NCI-H2196 treated with DMSO at 0.1 percent for 48 hours (cell line): ENCODE data around the gene LRRTM3.

ENCODE experiments used
- DNase-seq: peaks from one replicate; lab custom pipeline; 2025; ENCODE audit not compliant: unreplicated experiment; lab: John Stamatoyannopoulos, UW

LRRTM3 gene

DNA sequence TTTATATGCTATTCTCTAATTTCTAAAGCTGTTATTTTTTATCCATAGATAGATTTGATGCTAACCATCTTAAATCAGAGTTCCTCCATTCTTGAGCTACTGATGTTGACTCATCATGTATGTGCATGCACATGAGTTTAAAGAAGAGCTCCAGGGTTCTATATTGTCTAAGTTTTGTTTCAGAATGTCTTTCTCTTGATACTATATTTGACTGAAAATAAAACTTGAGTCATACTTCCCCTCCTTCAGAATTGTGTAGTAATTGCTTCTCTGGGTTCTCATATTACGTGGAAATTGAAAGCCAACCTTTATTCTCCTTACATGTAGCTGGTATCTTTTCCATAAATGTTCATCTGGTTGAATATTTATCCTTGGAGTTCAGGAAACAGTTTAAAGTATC, 89.4 kb downstream of the LRRTM3 start:
- no peak for DNase-seq

DNA sequence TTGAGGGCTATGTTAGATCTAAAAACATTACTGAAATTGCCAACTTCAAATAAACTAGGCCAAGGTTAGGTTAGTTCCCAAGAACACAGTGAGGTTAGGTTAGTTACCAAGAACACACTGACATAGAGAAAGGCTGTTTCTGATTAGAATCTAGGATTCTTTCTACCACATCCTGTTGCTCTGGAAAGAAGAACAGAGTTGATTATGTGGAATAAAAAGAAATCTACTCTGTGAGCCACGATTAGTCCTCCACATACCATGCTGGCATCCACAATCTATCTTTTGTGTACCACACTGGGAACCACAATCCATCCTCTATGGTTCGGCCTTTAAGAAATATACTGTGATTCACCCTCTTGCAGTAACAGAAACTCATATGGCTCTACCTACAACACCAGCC, 91.4 kb downstream of the LRRTM3 start:
- DNase-seq = no peak

DNA sequence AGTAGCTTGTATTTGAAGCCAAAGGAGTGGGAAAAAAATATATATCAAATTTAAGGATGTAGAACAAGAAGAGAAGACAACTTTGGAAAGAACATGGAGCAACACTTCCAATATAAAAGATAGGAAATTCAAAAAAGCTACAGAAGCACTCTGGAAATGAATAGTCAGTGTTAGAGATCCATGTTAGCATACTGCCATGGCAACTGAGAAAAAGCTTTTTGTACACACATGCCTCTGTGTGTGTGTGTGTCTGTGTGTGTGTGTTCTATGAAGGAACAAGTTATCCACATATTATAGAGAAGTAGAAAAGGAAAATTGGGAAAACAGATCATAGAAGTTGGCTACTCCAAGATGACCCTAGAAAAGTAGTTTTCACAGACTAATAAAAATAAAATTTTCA, 96.3 kb downstream of the LRRTM3 start:
- DNase-seq = no peak

DNA sequence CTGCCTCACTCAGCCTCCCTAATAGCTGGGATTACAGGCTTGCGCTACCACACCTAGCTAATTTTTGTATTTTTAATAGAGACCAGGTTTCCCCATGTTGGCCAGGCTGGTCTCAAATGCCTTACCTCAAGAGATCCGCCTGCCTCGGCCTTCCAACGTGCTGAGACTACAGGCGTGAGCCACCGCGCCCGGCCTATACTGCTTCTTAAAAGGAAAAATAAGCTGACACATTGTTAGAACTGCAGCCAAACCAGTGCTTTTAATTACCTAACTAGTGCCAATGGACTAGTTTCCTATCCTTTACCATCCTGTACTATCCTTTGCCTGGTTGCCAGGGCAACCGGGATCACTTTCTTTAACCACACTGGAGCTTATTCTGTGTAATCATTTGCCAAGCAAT, 108.0 kb downstream of the LRRTM3 start:
- no peak for DNase-seq

DNA sequence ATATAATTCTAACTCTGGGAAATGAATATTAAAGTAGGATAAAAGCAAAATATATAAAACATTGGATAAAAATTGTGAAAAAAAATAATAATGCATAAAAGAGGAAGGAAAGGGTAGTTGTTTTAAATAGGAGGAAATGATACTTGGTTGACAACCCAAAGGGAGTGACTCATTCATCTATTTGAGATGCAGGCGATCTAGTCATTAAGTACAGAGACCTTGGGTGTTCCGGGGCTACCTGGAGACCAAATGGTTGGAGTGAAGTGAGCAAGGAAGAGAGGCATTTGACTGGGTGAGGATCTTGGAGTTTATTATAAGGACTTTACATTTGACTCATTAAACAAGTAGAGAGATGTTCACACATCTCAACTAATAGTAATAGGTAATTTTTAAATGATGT, 111.0 kb downstream of the LRRTM3 start:
- no peak for DNase-seq

DNA sequence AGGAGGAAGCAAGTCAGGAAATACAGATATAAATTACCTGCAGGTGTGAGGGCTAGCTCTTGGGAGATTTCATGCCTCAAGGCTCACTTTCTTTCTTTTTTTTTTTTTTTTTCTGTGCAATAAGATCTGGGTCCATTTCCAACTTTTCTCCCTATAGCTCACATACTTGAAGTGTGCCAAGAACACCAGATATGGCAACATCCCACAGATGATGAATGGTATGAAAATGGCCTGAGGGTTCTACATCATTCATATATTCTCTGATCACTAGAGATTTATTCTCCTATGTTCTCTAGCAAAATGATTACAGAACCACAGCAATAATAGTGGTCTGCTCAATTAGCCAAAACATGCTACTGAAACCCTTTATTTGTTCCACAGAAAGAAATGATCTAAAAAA, 117.2 kb downstream of the LRRTM3 start:
- no peak for DNase-seq

DNA sequence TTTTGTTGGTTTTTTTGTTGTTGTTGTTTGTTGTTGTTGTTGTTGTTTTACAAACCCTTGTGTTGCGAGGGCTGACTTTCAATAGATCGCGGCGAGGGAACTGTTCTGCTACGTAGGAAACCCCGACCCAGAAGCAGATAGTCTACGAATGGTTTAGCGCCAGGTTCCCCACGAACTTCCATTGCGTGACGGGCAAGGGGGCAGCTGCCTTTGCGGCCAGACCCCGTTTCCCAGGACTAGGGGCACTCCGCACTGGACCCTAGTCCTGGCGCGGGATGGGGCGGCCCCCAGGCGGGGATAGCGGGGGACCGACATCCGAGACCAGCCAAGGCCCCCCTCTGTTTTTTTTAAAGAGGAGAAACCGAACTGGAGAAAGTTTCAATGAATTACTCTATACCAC, 119.6 kb downstream of the LRRTM3 start:
- DNase-seq = no peak

DNA sequence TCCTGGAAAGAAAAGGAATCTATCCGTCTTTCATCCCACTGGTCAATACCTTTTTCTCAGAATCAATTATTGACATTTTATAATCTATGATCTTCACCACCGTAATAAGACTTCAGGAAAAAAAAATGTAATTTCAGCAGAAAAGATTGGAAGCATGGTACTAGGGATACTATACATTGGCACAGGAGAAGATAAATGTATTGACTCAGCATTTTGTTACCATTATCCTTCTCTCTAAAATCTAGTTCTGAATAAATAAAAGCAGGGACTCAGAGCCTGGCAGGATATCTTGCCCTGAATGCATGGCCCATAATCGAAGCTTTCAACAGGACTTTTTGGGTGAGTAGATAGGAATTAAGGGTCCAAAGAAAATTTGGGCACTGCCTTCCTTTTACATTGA, 120.7 kb downstream of the LRRTM3 start:
- no peak for DNase-seq

DNA sequence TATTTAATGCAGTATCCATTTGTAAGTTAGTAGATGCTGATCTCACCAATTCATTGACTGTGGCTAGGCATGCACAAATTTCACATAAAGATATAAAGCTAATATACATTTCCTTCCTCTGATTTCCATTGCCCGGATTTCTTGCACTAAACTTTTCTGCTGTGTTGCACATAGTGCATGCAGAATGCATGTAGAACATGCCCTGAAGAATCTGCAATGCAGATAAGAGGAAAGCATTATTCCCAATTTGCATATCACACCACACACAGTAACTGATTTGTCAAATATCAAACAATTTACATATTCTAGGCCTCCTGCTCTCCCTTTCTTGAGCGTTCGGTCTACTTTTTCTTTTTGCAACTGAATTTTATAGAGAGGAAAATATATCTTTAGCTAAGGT, 124.2 kb downstream of the LRRTM3 start:
- no peak for DNase-seq

DNA sequence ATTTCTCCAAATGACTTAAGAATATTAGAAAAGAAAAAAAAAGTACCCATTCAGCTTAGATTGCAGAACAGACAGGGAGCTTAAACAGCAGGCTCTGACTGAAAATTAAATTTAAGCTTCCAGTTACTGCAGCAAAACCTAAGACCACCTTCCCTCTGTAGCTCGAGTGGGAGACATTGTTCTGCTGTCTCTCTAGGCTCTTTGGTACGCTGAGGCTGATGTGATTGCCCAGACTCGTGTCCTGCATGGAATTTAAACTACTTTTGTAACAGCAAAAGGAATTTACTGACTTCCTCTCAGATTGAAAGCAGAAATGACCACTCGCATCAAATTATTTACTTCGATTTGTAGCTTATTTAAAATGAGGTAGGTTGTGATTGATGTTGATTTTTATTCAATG, 124.6 kb downstream of the LRRTM3 start:
- DNase-seq = no peak

DNA sequence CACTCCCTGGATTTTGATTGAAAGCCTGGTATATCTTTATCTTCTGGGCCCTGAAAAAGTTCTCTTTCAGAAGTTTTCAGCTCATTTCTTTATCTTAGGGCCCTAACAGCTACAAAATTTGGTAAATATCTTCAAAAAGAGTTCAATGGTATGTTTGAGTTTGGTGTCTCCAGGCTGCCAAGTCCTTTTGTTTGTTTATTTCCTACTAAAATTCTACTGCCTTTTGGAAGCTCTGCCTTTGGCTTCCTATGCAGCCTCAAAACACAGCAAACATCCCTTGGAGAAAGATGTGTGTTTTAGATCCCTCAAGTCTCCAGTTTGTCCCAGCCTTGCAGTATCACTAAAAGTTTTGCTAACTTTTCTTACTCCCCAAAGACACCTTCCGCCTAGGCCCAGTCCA, 146.8 kb downstream of the LRRTM3 start:
- DNase-seq = no peak

DNA sequence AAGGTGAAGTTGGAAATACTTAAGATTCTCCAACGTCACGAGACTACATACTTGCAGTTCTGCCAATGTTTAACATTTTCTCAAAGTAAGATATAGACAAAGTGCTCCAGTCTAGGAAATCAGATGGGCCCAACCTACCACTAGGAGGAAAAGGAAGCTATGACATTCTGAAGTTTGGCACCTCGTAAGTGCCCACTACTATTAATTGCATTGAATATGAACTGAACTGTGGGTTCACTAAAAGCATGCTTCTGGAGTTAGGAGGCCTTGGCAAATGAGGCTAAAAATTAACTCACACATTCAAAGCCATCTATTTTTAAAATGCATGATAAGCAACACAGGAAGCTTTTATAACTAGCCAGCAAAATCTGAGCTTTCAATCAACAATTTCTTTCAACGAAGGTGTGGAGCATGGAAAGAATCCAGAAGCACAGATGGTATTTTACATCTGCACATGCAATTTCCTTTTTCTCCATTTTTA, 149.7 kb downstream of the LRRTM3 start:
- DNase-seq = no peak

DNA sequence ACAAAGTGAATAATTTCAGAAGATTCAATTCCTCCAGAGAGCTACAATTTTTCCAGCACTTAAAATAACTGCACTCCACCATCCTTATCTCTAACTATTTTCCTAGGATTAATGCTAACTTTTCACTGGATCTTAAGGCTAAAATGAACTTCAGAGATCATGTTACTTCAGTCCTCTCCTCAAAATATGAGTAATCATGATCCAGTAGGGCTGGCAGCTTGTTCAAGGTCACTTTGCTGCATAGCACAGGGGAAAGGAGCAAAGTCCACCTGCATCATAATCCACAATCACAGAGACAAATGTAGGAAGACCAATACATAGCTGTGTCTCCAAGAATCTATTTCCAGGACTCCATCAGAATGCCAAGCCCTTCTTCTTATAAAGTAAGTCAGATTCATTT, 150.3 kb downstream of the LRRTM3 start:
- no peak for DNase-seq

DNA sequence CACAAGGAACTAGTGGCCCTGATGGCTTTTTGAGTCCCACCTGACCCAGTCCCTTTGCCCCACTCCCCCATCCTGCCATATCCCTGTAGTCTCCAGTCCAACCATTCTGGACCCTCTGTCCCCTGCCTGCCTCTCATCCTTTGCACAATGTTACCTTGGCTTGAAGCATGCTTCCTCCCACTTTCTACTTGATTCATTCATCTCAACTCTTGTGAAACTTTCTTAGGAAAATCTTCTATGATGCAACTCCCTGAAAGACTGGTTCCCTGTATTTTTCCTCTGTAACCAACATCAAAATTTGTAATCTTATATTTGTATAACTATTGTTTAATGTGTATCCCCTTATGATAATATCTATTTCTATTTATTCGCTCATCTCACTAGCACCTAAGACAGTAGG, 151.5 kb downstream of the LRRTM3 start:
- no peak for DNase-seq

DNA sequence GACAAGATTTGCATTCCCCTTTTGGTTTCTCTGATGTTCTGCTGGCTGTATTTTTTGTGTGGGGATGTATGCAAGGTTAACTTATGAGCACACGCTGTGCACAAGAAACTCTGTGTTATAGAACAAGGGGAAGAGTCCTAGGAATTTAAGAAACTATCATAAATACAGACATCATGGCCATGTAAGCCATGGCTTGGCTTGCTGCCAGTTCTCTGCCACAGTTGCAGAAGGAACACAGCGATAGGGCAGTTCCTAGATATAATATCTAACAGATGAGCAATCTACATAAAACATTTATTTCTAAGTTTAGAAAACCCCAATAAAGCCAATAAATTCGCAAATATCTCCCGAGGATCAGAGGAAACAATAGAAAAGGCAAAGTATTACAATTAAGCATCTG, 153.3 kb downstream of the LRRTM3 start:
- DNase-seq = no peak

DNA sequence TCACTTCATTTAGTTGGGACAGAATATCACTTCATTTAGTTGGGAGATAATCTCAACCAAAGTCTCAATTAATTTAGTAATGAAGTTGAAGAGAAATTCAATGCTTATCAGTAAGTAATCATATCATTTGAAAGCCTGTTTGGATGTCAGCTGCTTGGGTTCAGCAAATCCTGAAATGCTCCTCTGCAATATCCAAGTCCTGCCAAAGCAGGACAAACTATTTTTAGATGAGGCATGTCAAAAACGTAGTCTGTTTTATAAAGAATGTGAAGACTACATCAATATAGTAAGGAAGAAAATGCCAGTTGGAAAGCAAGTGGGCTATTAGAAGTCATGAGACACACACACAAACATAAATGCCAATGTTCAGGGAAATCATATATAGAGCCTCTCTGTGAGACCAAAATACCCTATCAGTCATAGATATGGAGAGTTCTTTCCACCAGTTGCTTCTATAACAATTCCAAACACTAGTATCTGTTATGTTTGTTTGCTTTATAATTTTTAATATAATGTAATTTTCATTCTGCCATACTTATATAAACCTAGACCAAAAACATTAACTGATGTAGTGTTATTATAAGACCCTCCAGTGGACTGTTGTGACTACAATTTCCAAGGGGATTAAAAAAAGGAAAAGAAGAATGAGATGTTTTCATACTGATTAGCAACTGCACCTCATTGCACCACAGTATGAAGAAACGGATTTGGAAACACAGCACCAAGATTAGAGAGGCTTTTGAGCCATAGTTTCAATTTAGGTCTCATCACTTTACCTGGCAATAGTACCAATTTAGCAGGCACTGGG, 160.7 kb downstream of the LRRTM3 start:
- no peak for DNase-seq

DNA sequence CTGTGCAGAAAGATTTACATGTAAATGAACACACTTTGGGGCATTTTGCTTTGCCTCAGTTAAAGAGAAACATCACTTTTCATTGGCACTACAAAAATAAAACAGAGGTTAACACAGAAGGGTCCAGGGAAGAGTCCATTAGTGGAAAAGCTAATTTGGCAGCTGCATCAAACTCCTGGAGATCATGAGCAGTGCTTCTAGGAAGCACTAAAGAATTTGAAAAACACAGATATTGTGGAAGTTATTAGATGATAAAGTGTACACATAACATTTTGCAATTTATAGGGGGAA, 161.2 kb downstream of the LRRTM3 start:
- DNase-seq = no peak

DNA sequence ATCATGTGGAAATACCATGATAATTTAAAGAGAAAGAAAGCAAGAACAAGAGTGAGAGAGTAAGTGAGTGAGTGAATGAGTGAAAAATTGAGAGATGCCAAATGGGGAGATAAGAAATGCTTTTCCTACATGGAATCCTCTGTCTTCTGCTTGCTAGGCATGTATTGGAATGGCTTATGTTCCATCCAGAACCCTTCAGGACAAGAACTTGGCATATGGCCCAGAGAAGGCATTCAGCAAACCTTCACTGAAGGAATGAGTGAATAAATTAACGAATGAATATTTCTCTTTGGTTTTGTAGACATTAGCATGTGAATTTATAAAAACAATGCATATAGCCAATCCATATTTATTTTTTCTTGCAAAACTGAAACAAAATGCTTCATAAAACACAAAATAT, 162.2 kb downstream of the LRRTM3 start:
- DNase-seq = no peak

DNA sequence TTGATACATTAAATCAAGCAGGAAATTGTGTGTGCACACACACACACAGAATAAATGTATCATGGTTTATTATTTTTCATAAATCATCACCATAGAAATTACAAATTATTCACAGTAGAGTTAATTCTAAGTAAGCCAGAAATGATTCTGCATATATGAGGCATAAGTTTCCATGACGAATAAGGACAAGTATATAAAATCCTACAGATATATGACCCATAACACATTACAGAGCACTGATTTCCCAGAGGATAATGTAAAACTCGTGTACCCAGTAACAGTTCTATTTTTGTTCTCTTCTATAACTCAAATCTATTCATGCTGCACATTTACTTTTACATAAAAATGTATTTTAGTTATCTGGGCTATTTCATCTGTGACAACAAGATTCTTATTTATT, 169.7 kb downstream of the LRRTM3 start:
- no peak for DNase-seq

DNA sequence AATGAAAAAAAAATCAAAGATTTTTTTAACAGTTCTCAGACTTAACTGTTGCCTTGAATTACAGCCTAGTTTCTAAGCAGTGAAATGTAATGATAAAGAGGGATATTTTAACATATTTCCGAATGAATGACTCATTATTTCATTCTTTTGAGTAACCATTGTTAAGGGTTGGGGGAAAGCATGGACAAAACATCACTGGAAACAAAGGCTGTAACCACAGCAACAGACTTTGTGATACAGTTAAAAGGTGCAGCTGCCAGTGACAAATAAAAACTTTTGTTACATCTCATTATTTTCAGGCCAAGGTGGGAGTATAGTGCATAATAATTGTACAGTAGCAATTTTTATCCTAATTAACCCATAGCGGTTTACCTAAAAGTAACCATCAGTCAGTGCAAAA, 172.6 kb downstream of the LRRTM3 start:
- DNase-seq = no peak

DNA sequence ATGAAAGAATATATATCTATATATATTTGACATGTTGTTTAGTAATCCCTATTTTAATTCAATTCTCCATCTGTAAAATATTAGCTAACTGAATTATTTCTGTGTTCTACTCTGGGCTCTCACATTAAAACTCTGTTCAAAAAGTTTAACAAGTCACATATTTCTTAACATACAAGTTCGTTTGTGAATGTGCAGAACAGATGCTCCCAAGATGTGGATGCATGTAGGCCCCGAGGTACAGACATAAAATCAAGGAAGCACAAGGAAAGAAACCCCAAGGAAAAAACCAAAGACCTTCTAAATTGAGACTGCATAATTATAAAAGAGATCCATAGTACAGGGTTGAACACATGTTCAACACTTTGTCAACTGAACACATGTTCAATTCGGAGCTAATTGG, 175.1 kb downstream of the LRRTM3 start:
- DNase-seq = no peak

DNA sequence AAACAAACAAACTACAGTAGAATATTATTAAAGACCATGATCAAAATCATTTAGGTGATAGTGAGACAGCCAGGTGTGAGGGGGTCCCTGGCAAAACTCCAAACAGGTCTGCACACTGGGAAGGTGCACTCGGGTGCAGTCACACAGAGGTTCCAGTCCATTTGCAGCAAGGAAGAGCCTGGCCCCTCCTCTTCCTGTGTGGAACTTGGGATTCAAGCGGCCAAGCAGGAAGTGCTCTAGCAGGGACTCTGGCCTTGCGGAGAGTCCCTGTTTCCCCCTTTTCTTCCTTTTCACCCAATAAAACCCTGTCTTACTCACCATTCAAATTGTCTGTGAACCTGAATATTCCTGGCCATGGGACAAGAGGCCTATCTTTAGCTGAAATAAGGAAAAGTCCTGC, 181.8 kb downstream of the LRRTM3 start:
- no peak for DNase-seq

DNA sequence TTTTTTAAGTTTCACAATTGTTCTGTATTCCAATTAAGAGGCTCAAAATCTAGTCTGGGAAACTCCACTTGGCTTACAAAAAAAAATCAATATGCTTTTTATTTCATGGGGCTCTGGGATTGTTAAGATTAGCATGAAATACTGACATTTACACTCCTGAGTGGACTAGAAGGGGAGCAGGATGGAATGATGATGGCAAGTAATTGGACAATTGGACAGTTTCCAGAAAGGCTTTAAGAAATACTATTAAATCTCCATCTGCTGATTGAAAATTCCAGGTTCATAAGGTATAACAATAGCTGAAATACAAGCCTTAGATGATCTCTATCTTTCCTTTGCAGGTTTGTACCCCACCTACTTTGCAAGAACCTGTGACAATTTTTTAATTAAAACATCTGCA, 184.4 kb downstream of the LRRTM3 start:
- DNase-seq = no peak

DNA sequence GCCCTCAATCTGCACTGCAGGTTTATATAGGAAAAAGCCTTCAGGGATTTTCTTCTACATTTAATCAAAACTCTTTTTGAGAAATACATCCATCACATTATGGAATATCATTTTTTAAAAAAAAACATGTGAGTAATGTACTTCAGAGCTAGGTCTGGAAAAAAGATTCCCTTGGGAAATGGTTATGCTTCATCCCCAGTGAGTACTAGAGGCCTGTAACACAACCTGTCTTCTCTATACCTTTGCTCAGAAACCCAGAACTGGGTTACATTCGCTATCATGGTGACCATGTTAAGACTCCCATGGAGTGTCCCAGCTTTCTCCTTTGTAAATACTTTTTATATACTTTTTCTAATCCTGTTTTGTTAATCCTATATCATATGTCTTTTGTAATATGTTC, 186.9 kb downstream of the LRRTM3 start:
- DNase-seq = no peak
